Germinal center (tissue), 1 donor: ENCODE results near the gene RNF217.
"Not testable (repeated sequence)": the region's sequence is repeated elsewhere in the genome, so short reads cannot be mapped to it uniquely, and the experiment has no call there.

Experiments
- DNase-seq: peaks from one replicate; pipeline ENCODE4 v3.0.0; 2012; ENCODE audit warnings: mixed read lengths, low spot score

The RNF217 gene

GRCh38 chr6:124962639-124963415 is 590 bp downstream of the RNF217 start:
- no peak for DNase-seq

GRCh38 chr6:124963416-124963785 is 1.2 kb downstream of the RNF217 start:
- no peak for DNase-seq

- DNase-seq, result no peak
These were observed 1.9 kb downstream of the RNF217 start for GRCh38 chr6:124963831-124964763.

GRCh38 chr6:124964764-124965105 is 2.5 kb downstream of the RNF217 start:
- DNase-seq, result no peak

GRCh38 chr6:124965424-124965850 is 3.2 kb downstream of the RNF217 start:
- DNase-seq, result not testable (repeated sequence)

- DNase-seq, result no peak
These were observed 5.2 kb downstream of the RNF217 start for GRCh38 chr6:124967444-124967843.

GRCh38 chr6:124968401-124968800 is 6.2 kb downstream of the RNF217 start:
- no peak for DNase-seq

- DNase-seq, result no peak
These were observed 8.0 kb downstream of the RNF217 start for GRCh38 chr6:124970243-124970642.

GRCh38 chr6:124970763-124971162 is 8.5 kb downstream of the RNF217 start:
- no peak for DNase-seq

- no peak for DNase-seq
These were observed 11.5 kb downstream of the RNF217 start for GRCh38 chr6:124973780-124974179.

- no peak for DNase-seq
These were observed 12.6 kb downstream of the RNF217 start for GRCh38 chr6:124974771-124975377.

GRCh38 chr6:124977067-124977908 is 15.1 kb downstream of the RNF217 start:
- DNase-seq, result no peak

GRCh38 chr6:124978451-124979293 is 16.4 kb downstream of the RNF217 start:
- DNase-seq, result no peak

- DNase-seq, result no peak
These were observed 17.0 kb downstream of the RNF217 start for GRCh38 chr6:124979294-124979678.

GRCh38 chr6:124982669-124983068 is 20.4 kb downstream of the RNF217 start:
- no peak for DNase-seq

- DNase-seq, result no peak
These were observed 21.3 kb downstream of the RNF217 start for GRCh38 chr6:124983383-124984083.

GRCh38 chr6:124984668-124985338 is 22.6 kb downstream of the RNF217 start:
- no peak for DNase-seq

GRCh38 chr6:124986164-124986563 is 23.9 kb downstream of the RNF217 start:
- DNase-seq, result no peak

- no peak for DNase-seq
These were observed 25.1 kb downstream of the RNF217 start for GRCh38 chr6:124987291-124987690.
